Adrenal gland (tissue), 12 donors: ENCODE results near the gene PSMC3. TPM values are rescaled to one million over a fixed set of nuclear protein-coding genes. Genes with fewer than 3 reads are reported as not detected.

Source experiments
- DNase-seq, 7 donors: peaks; one replicate each; pipeline ENCODE4 v3.0.0-alpha.2; 2019 to 2020
- H3K27ac ChIP-seq, 5 donors: fragments of 200-600 bp; sonication (generic) in 4 of 5; 1 replicate in 3 of 5; 2 replicates in 2 of 5; pipeline versions ENCODE4 v1.5.1 to v1.8.0; 2016 to 2020; ENCODE audit warnings: mild to moderate bottlenecking in 1 of 5
- H3K27me3 ChIP-seq: fragments of 200-600 bp; 2 replicates; pipeline ENCODE4 v1.8.0; 2021
- H3K36me3 ChIP-seq, 2 donors: fragments of 200-600 bp; replicated peaks in 1 of 2; 1 replicate in 1 of 2; 2 replicates in 1 of 2; pipeline versions ENCODE4 v1.5.1 to v1.8.0; 2018 to 2022
- H3K4me1 ChIP-seq, 2 donors: fragments of 200-600 bp; replicated peaks in 1 of 2; 1 replicate in 1 of 2; 2 replicates in 1 of 2; pipeline versions ENCODE4 v1.5.1 to v1.8.0; 2018 to 2021
- H3K4me3 ChIP-seq, 4 donors: fragments of 200-600 bp; sonication (generic) in 3 of 4; one replicate each; pipeline ENCODE4 v1.5.1; 2016 to 2018
- H3K9me3 ChIP-seq, 3 donors: fragments of 200-600 bp; sonication (generic) in 1 of 3; replicated peaks in 1 of 3; 1 replicate in 2 of 3; 2 replicates in 1 of 3; pipeline versions ENCODE4 v1.5.1 to v1.8.0; 2016 to 2021
- POLR2A ChIP-seq, 2 donors: fragments of 450-650 bp; IDR thresholded peaks; one replicate each; pipeline ENCODE4 v1.6.1; 2017; ENCODE audit warnings: antibody characterized with exemption in 2 of 2, mild to moderate bottlenecking in 2 of 2, moderate library complexity in 1 of 2
- WGBS, 4 donors: extraction: QIAGEN DNeasy Blood & Tissue Kit in 2 of 4; methylation state at CpG; one replicate each; pipeline versions ENCODE4 v1.1.5 to v1.1.7; 2013 to 2017; 5-methylcytosine and 5-hydroxymethylcytosine counted together
- intact Hi-C, 2 donors: fragments of 100-400 bp; cut with DNase I; formaldehyde crosslinking; loops; one replicate each; pipeline versions ENCODE4 v1.14.1 to v1.15.0; 2022 to 2023
- polyA plus RNA-seq, 3 donors: library from polyadenylated mRNA; stranded (reverse); fragments of 200-250 nt in 2 of 3; fragments of 350-450 nt in 1 of 3; fragmentation: Illumina TruSeq in 1 of 3; extraction: RNeasy Lipid Tissue Mini Kit (QIAGEN cat#74804) in 1 of 3; gene quantifications; one replicate each; pipeline ENCODE4 v1.2.3, GENCODE V29; 2013 to 2014
- total RNA-seq, 9 donors: library from RNA; depleted of rRNA in 4 of 9; stranded (reverse); fragments of >200 nt in 4 of 9; fragments of 120-200 nt in 1 of 9; fragmentation: NEBNext Ultra II Directional in 1 of 9; extraction: Animal tissue kit (Norgen Biotek cat#: 25700) in 1 of 9; gene quantifications; one replicate each; pipeline versions ENCODE4 v1.1.0 to v1.2.4, GENCODE V29; 2013 to 2023
- TF ChIP-seq, protein P1 (sequence below), 6 experiments: fragments of 450-650 bp in 4 of 6; fragments of 200-600 bp in 2 of 6; sonication (generic) in 1 of 6; IDR thresholded peaks; 1 replicate in 5 of 6; 2 replicates in 1 of 6; pipeline versions ENCODE4 v1.5.1 to v1.8.0; 2016 to 2021; ENCODE audit warnings: antibody characterized with exemption in 6 of 6, mild to moderate bottlenecking in 2 of 6, moderate library complexity in 1 of 6
- donor health status: healthy with polysubstance abuse.
- donor health status: Bipolar disorder and iron deficiency.
- donor health status: DM: yes; HTN: yes; CAD: no.
- donor health status: DM: no; HTN: no; CAD: no.
- donor health status: DM: no; HTN: no; CAD: no.
- donor health status: DM: yes; HTN: yes; CAD: no.

PSMC3 gene
- total and polyA plus RNA-seq, 12 donors = 85.4 to 291 (median 130) TPM

GRCh38 chr11:47410370-47411264, 15.6 kb downstream of the PSMC3 start:
- 80 to 100% (median 93%) methylated on average over 1 to 12 of the region's 12 CpGs for WGBS, 4 donors
- H3K9me3 ChIP-seq = no peaks in the 10 kb centered on the region
- no peak for DNase-seq
- TF ChIP-seq, protein P1, sequence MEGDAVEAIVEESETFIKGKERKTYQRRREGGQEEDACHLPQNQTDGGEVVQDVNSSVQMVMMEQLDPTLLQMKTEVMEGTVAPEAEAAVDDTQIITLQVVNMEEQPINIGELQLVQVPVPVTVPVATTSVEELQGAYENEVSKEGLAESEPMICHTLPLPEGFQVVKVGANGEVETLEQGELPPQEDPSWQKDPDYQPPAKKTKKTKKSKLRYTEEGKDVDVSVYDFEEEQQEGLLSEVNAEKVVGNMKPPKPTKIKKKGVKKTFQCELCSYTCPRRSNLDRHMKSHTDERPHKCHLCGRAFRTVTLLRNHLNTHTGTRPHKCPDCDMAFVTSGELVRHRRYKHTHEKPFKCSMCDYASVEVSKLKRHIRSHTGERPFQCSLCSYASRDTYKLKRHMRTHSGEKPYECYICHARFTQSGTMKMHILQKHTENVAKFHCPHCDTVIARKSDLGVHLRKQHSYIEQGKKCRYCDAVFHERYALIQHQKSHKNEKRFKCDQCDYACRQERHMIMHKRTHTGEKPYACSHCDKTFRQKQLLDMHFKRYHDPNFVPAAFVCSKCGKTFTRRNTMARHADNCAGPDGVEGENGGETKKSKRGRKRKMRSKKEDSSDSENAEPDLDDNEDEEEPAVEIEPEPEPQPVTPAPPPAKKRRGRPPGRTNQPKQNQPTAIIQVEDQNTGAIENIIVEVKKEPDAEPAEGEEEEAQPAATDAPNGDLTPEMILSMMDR (IDR thresholded peaks at IDR 0.05) = no peak
- no peak for TF ChIP-seq POLR2A (IDR thresholded peaks at IDR 0.05)
- peaks cover 16 to 29% of the 10 kb centered on the region in 2 donors for H3K4me1 ChIP-seq
- H3K27me3 ChIP-seq = no peaks in the 10 kb centered on the region
- no peak overlapping the region for H3K4me3 ChIP-seq
- peak overlapping the region in 2 of 5 donors; percentile 95 to 97 for H3K27ac ChIP-seq
- H3K36me3 ChIP-seq = peaks cover 0 to 39% of the 10 kb centered on the region in 2 donors
- intact Hi-C loops = loop anchor here (5.0 kb wide), 2 partner anchors 33 to 38 kb away; partner anchors contain the start of gene SPI1 (in 1 of the 2)

- intact Hi-C loops = loop anchor here (5.0 kb wide), 2 partner anchors 32 to 37 kb away; partner anchors contain the start of gene SPI1 (in 1 of the 2)
- no peaks in the 10 kb centered on the region for H3K27me3 ChIP-seq
- peak overlapping the region in 4 of 5 donors; percentile 84 to 97 (median 94) for H3K27ac ChIP-seq
- peaks cover 0 to 30% of the 10 kb centered on the region in 2 donors for H3K36me3 ChIP-seq
- H3K4me1 ChIP-seq = peaks cover 16 to 26% of the 10 kb centered on the region in 2 donors
- TF ChIP-seq, protein P1 (IDR thresholded peaks at IDR 0.05) = no peak
- TF ChIP-seq POLR2A (IDR thresholded peaks at IDR 0.05) = no peak
- no peaks in the 10 kb centered on the region for H3K9me3 ChIP-seq
- 81 to 90% (median 85%) methylated on average over 18 to 31 of the region's 31 CpGs for WGBS, 4 donors
- DNase-seq = peak in 1 of 7 donors; percentile 73
- peak overlapping the region in 2 of 4 donors; percentile 81 to 94 for H3K4me3 ChIP-seq
These were observed 16.5 kb downstream of the PSMC3 start for GRCh38 chr11:47409440-47410369.

GRCh38 chr11:47408598-47409439, 17.4 kb downstream of the PSMC3 start:
- TF ChIP-seq POLR2A (IDR thresholded peaks at IDR 0.05) = peak in 1 of 2 donors; percentile 35
- TF ChIP-seq, protein P1 (IDR thresholded peaks at IDR 0.05) = no peak
- H3K27me3 ChIP-seq = no peaks in the 10 kb centered on the region
- H3K9me3 ChIP-seq = no peaks in the 10 kb centered on the region
- peak overlapping the region; percentile 79 to 94 (median 82) for H3K4me3 ChIP-seq
- peaks cover 0 to 21% of the 10 kb centered on the region in 2 donors for H3K36me3 ChIP-seq
- intact Hi-C loops = no loop called here
- peaks cover 16 to 26% of the 10 kb centered on the region in 2 donors for H3K4me1 ChIP-seq
- WGBS, 4 donors = 2 to 6% (median 4%) methylated on average over 26 to 50 of the region's 50 CpGs
- H3K27ac ChIP-seq = peak overlapping the region; percentile 77 to 97 (median 94)
- peak; percentile 55 to 84 (median 77) for DNase-seq
